ENCODE measurements around the gene DDHD1.
A peak's percentile ranks its signal among the peaks of the same experiment; 100 is the strongest.

The DDHD1 gene

GRCh38 chr14:53128303-53129028 lies 24.7 kb downstream of the DDHD1 start:
- Histone ChIP-seq H3K27ac (ENCODE audit: low read depth, low read length) (peak overlapping the region; percentile 89), H4K20me1 (ENCODE audit: low read depth, low read length) (no peaks in the 10 kb centered on the region), H3K79me2 (ENCODE audit: insufficient read depth, low read length) (peaks cover 98% of the 10 kb centered on the region), H3K9ac (ENCODE audit: low read length) (no peak overlapping the region), H3K9me3 (ENCODE audit: insufficient read depth, low read length) (no peaks in the 10 kb centered on the region), H3K36me3 (ENCODE audit: low read length) (no peaks in the 10 kb centered on the region), H2AFZ (ENCODE audit: low read depth, low read length, severe bottlenecking) (no peak overlapping the region), H3K27me3 (ENCODE audit: low read length) (no peaks in the 10 kb centered on the region), H3K4me2 (ENCODE audit: low read depth, low read length, poor library complexity, severe bottlenecking) (peak overlapping the region; percentile 67), H3K9me2 (replicated peaks; ENCODE audit: insufficient read depth, low read length) (no peaks in the 10 kb centered on the region), H3F3A (ENCODE audit: insufficient read depth) (peaks cover 24% of the 10 kb centered on the region; the same call in 1 of the 2 replicates), H3K4me3 (ENCODE audit: insufficient read depth, low read length, poor library complexity, severe bottlenecking) (no peak overlapping the region)
- TF ChIP-seq EZH2phosphoT487 (conservative IDR thresholded peaks at IDR 0.05; ENCODE audit: low read length), result no peak
- TF ChIP-seq CTCF (IDR thresholded peaks at IDR 0.05; ENCODE audit: insufficient read depth, low read length, poor library complexity, severe bottlenecking), result no peak

- no peaks in the 10 kb centered on the region for H3K9me2 ChIP-seq (replicated peaks; ENCODE audit: insufficient read depth, low read length)
- H3K4me2 ChIP-seq (ENCODE audit: low read depth, low read length, poor library complexity, severe bottlenecking), result peak overlapping the region; percentile 67
- TF ChIP-seq CTCF (IDR thresholded peaks at IDR 0.05; ENCODE audit: insufficient read depth, low read length, poor library complexity, severe bottlenecking) (no peak), EZH2phosphoT487 (conservative IDR thresholded peaks at IDR 0.05; ENCODE audit: low read length) (no peak)
- peak overlapping the region; percentile 41; the same call in 1 of the 2 replicates for H3K9ac ChIP-seq (ENCODE audit: low read length)
- no peaks in the 10 kb centered on the region for H4K20me1 ChIP-seq (ENCODE audit: low read depth, low read length)
- H3F3A ChIP-seq (ENCODE audit: insufficient read depth), result peaks cover 24% of the 10 kb centered on the region; the same call in 1 of the 2 replicates
- no peaks in the 10 kb centered on the region for H3K9me3 ChIP-seq (ENCODE audit: insufficient read depth, low read length)
- peaks cover 98% of the 10 kb centered on the region for H3K79me2 ChIP-seq (ENCODE audit: insufficient read depth, low read length)
- H2AFZ ChIP-seq (ENCODE audit: low read depth, low read length, severe bottlenecking), result no peak overlapping the region
- peak overlapping the region; percentile 15 for H3K4me3 ChIP-seq (ENCODE audit: insufficient read depth, low read length, poor library complexity, severe bottlenecking)
- H3K27me3 ChIP-seq (ENCODE audit: low read length), result no peaks in the 10 kb centered on the region
- H3K36me3 ChIP-seq (ENCODE audit: low read length), result no peaks in the 10 kb centered on the region
- peak overlapping the region; percentile 89 for H3K27ac ChIP-seq (ENCODE audit: low read depth, low read length)
These were observed 25.3 kb downstream of the DDHD1 start for GRCh38 chr14:53127832-53128231.

GRCh38 chr14:53127151-53127550 lies 26.0 kb downstream of the DDHD1 start:
- TF ChIP-seq CTCF (IDR thresholded peaks at IDR 0.05; ENCODE audit: insufficient read depth, low read length, poor library complexity, severe bottlenecking) (no peak), EZH2phosphoT487 (conservative IDR thresholded peaks at IDR 0.05; ENCODE audit: low read length) (no peak)
- no peak overlapping the region for H2AFZ ChIP-seq (ENCODE audit: low read depth, low read length, severe bottlenecking)
- peak overlapping the region; percentile 89 for H3K27ac ChIP-seq (ENCODE audit: low read depth, low read length)
- peaks cover 24% of the 10 kb centered on the region; the same call in 1 of the 2 replicates for H3F3A ChIP-seq (ENCODE audit: insufficient read depth)
- H3K9me2 ChIP-seq (replicated peaks; ENCODE audit: insufficient read depth, low read length), result no peaks in the 10 kb centered on the region
- H3K4me3 ChIP-seq (ENCODE audit: insufficient read depth, low read length, poor library complexity, severe bottlenecking), result peak overlapping the region; percentile 15
- H3K36me3 ChIP-seq (ENCODE audit: low read length), result no peaks in the 10 kb centered on the region
- H3K79me2 ChIP-seq (ENCODE audit: insufficient read depth, low read length), result peaks cover 98% of the 10 kb centered on the region
- H3K9ac ChIP-seq (ENCODE audit: low read length), result peak overlapping the region; percentile 41
- H3K4me2 ChIP-seq (ENCODE audit: low read depth, low read length, poor library complexity, severe bottlenecking), result peak overlapping the region; percentile 67
- no peaks in the 10 kb centered on the region for H3K27me3 ChIP-seq (ENCODE audit: low read length)
- H3K9me3 ChIP-seq (ENCODE audit: insufficient read depth, low read length), result no peaks in the 10 kb centered on the region
- no peaks in the 10 kb centered on the region for H4K20me1 ChIP-seq (ENCODE audit: low read depth, low read length)
